Activated CD8-positive, alpha-beta T cell treated with anti-CD3 and anti-CD28 coated beads for 36 hours (primary cell): Measurements from ENCODE around the gene FBN3. TPM values are rescaled to one million over a fixed set of nuclear protein-coding genes. Genes with fewer than 3 reads are reported as not detected.

Experiments used
- ATAC-seq: fragments of 200-7000 bp; cut with Tn5 transposase; one replicate; pipeline ENCODE4 v1.10.0; 2021; ENCODE audit warnings: mild to moderate bottlenecking, moderate library complexity
- CTCF ChIA-PET: fragments of 350-600 bp; sonication (Branson Sonifier 250); formaldehyde crosslinking; loops from one replicate; lab custom pipeline; 2021; ENCODE audit warnings: antibody characterized with exemption; lab: Charles Lee
- POLR2A ChIA-PET: fragments of 350-600 bp; sonication (Branson Sonifier 250); formaldehyde crosslinking; loops from one replicate; lab custom pipeline; 2021; ENCODE audit warnings: antibody characterized with exemption; lab: Charles Lee
- DNase-seq: peaks from one replicate; pipeline ENCODE4 v3.0.0-alpha.2; 2020
- H3K27ac Mint-ChIP-seq: one replicate; pipeline ENCODE4 v1.8.0; 2021; ENCODE audit warnings: mild to moderate bottlenecking, mixed read lengths
- H3K27me3 Mint-ChIP-seq: one replicate; pipeline ENCODE4 v1.8.0; 2021; ENCODE audit warnings: mixed read lengths
- H3K36me3 Mint-ChIP-seq: one replicate; pipeline ENCODE4 v1.8.0; 2021; ENCODE audit warnings: low read depth, mixed read lengths
- H3K4me1 Mint-ChIP-seq: one replicate; pipeline ENCODE4 v1.8.0; 2021; ENCODE audit warnings: low read depth, mixed read lengths
- H3K4me3 Mint-ChIP-seq: one replicate; pipeline ENCODE4 v1.8.0; 2021; ENCODE audit warnings: mild to moderate bottlenecking, moderate library complexity, mixed read lengths
- H3K9me3 Mint-ChIP-seq: one replicate; pipeline ENCODE4 v1.8.0; 2021; ENCODE audit warnings: mixed read lengths
- intact Hi-C: fragments of 100-400 bp; cut with micrococcal nuclease; formaldehyde crosslinking; loops from one replicate; pipeline ENCODE4 v1.10.0; 2022
- total RNA-seq, 2 experiments: library from RNA; stranded (reverse); gene quantifications; one replicate each; pipeline ENCODE4 v1.2.3, GENCODE V29; 2021
- TF ChIP-seq, protein P1 (sequence below): fragments of 200-600 bp; IDR thresholded peaks from one replicate; pipeline ENCODE4 v1.8.0; 2022; ENCODE audit warnings: antibody characterized with exemption, mild to moderate bottlenecking

FBN3 gene
- total RNA-seq, 2 experiments from 2014 or later = 0.02 TPM; not detected in 1

- ATAC-seq = no peak
- TF ChIP-seq, protein P1, sequence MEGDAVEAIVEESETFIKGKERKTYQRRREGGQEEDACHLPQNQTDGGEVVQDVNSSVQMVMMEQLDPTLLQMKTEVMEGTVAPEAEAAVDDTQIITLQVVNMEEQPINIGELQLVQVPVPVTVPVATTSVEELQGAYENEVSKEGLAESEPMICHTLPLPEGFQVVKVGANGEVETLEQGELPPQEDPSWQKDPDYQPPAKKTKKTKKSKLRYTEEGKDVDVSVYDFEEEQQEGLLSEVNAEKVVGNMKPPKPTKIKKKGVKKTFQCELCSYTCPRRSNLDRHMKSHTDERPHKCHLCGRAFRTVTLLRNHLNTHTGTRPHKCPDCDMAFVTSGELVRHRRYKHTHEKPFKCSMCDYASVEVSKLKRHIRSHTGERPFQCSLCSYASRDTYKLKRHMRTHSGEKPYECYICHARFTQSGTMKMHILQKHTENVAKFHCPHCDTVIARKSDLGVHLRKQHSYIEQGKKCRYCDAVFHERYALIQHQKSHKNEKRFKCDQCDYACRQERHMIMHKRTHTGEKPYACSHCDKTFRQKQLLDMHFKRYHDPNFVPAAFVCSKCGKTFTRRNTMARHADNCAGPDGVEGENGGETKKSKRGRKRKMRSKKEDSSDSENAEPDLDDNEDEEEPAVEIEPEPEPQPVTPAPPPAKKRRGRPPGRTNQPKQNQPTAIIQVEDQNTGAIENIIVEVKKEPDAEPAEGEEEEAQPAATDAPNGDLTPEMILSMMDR = no peak
- H3K36me3 Mint-ChIP-seq = no peaks in the 10 kb centered on the region
- POLR2A ChIA-PET = no interaction called here
- intact Hi-C loops = no loop called here
- no peak for DNase-seq
- CTCF ChIA-PET = no interaction called here
- no peak overlapping the region for H3K27ac Mint-ChIP-seq
- H3K27me3 Mint-ChIP-seq = peaks cover 15% of the 10 kb centered on the region
- no peaks in the 10 kb centered on the region for H3K9me3 Mint-ChIP-seq
- no peaks in the 10 kb centered on the region for H3K4me1 Mint-ChIP-seq
- H3K4me3 Mint-ChIP-seq = no peak overlapping the region
Measured at GRCh38 chr19:8143041-8143440, 6.4 kb downstream of the FBN3 start.

DNA sequence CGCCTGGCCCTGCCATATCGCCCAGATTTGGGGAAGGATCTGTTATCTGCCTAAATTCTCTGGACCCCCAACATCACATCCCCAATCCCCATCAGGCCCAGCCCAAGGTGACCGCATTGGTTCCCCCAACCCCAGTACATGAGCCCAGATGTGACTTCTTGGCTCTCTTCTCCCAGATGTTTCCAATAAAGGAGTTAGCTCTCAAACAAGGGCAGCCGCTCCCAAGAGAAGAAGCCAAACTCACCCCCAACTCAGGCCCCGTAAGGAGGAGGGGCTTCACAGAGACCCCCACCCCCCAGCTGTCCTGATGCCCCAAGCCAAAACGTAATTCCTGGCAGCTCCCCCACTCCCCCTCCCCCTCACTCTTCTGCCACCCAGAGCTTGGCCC, 6.9 kb downstream of the FBN3 start:
- TF ChIP-seq, protein P1 = no peak
- Mint-ChIP-seq H3K4me1 (no peaks in the 10 kb centered on the region), H3K9me3 (no peaks in the 10 kb centered on the region), H3K36me3 (no peaks in the 10 kb centered on the region), H3K27ac (no peak overlapping the region), H3K27me3 (peaks cover 10% of the 10 kb centered on the region), H3K4me3 (no peak overlapping the region)
- ChIA-PET CTCF (no interaction called here), POLR2A (no interaction called here)
- intact Hi-C loops = no loop called here
- ATAC-seq (no peak), DNase-seq (no peak)

DNA sequence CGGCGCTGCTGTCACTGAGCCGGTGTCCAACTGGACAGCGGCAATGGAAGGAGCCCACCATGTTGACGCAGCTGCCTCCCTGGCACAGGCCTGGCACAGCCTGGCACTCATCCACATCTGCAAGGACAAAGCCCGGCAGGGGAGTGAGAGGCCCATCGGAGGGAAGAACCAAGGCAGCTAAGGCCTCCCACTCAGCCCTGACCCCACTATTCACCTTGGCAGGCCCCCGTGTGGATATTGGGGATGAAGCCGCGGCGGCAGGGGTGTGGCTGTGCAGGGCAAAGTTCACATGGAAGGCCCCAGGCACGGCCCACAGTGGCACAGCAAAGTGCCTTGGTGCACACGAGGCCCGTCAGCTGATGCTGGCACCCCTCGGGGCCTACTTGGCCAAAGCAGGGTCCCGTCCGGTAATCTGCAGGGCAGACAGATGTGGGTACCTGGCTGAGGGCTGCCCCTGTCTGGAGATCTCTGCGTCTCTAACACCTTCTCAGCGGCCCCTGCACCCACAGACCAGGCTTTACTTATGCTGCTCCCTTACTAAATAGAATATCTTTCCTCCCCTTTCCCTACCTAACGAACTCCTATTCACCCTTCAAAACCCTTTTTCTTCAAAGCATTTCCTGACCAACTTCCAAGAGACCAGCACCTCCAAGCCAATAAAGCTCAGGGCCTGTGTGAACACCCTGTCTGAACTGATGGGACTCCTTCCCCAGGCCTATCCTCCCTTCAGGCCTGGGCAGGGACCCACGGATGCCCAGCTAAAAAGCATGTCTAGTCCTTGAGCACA, 7.5 kb downstream of the FBN3 start:
- ChIA-PET POLR2A (no interaction called here), CTCF (no interaction called here)
- intact Hi-C loops = no loop called here
- H3K9me3 Mint-ChIP-seq = no peaks in the 10 kb centered on the region
- H3K4me3 Mint-ChIP-seq = no peak overlapping the region
- no peaks in the 10 kb centered on the region for H3K36me3 Mint-ChIP-seq
- ATAC-seq (no peak), DNase-seq (no peak)
- no peak overlapping the region for H3K27ac Mint-ChIP-seq
- H3K27me3 Mint-ChIP-seq = peaks cover 7% of the 10 kb centered on the region
- TF ChIP-seq, protein P1 = no peak
- no peaks in the 10 kb centered on the region for H3K4me1 Mint-ChIP-seq

DNA sequence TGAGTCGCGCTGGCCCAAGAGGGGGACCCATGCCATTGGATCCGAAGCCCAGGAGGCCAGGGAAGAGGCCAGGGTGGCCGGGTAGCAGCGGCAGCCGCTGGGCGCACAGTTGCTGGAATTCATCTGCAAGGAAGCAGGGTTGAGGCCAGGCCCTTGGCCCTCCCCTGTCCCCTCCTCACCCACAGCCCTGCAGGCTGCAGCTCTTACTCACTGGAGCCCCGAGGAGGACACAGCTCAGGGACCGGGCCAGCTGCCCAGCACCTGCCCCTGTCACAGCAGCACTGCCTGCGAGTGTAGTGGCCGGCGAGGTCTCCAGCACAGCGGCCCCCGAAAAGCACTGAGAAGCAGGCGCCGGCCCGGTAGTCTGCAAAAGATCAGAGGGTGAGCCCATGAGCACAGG, 11.2 kb downstream of the FBN3 start:
- CTCF ChIA-PET = no interaction called here
- H3K27me3 Mint-ChIP-seq = no peaks in the 10 kb centered on the region
- POLR2A ChIA-PET = no interaction called here
- no peak overlapping the region for H3K4me3 Mint-ChIP-seq
- no peaks in the 10 kb centered on the region for H3K36me3 Mint-ChIP-seq
- no peaks in the 10 kb centered on the region for H3K4me1 Mint-ChIP-seq
- H3K9me3 Mint-ChIP-seq = no peaks in the 10 kb centered on the region
- DNase-seq = no peak
- intact Hi-C loops = no loop called here
- no peak for ATAC-seq
- TF ChIP-seq, protein P1 = no peak
- no peak overlapping the region for H3K27ac Mint-ChIP-seq

DNA sequence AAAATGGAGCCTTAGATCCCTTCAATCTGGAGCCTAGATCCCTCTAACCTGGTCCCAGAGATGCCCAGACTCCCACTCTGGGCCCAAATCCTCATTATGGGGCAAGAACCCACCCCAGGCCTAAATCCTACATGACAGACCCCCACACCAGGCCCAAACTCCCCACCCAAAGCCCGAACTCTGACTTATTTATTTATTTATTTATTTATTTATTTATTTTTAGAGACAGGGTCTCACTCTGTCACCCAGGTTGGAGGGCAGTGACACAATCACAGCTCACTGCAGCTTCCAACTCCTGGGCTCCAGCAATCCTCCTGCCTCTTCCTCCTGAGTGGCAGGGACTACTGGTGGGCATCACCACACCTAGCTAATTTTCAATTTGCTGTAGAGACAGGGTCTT, 12.0 kb downstream of the FBN3 start:
- ChIA-PET CTCF (no interaction called here), POLR2A (no interaction called here)
- Mint-ChIP-seq H3K9me3 (no peaks in the 10 kb centered on the region), H3K36me3 (no peaks in the 10 kb centered on the region), H3K4me1 (no peaks in the 10 kb centered on the region), H3K4me3 (no peak overlapping the region), H3K27ac (no peak overlapping the region), H3K27me3 (no peaks in the 10 kb centered on the region)
- ATAC-seq (no peak), DNase-seq (no peak)
- intact Hi-C loops = no loop called here
- TF ChIP-seq, protein P1 = no peak
